ENCODE measurements around the gene FAM90A1.
"Not testable (repeated sequence)": the region's sequence is repeated elsewhere in the genome, so short reads cannot be mapped to it uniquely, and the experiment has no call there.

Gene FAM90A1

GRCh38 chr12:8231049-8231448 lies 3.6 kb upstream of the FAM90A1 start:
- H3K27ac ChIP-seq (ENCODE audit: low read length); H3K9ac ChIP-seq (ENCODE audit: low read length); H3K27me3 ChIP-seq (ENCODE audit: control insufficient read depth, insufficient read depth, low read length); H3K9me3 ChIP-seq (ENCODE audit: control insufficient read depth, low read depth, low read length); H3K36me3 ChIP-seq (ENCODE audit: control insufficient read depth, low read depth, low read length); H3K4me1 ChIP-seq (ENCODE audit: control insufficient read depth, low read depth, low read length); H3K4me3 ChIP-seq (ENCODE audit: low read length): not testable (repeated sequence)

GRCh38 chr12:8229486-8229885 lies 2.1 kb upstream of the FAM90A1 start:
- not testable (repeated sequence) for H3K9ac ChIP-seq (ENCODE audit: low read length)

GRCh38 chr12:8228607-8229006 lies 1.2 kb upstream of the FAM90A1 start:
- not testable (repeated sequence) for H3K36me3 ChIP-seq (ENCODE audit: control insufficient read depth, low read depth, low read length); H3K4me1 ChIP-seq (ENCODE audit: control insufficient read depth, low read depth, low read length); H3K9me3 ChIP-seq (ENCODE audit: control insufficient read depth, low read depth, low read length); H3K4me3 ChIP-seq (ENCODE audit: low read length); H3K27ac ChIP-seq (ENCODE audit: low read length); H3K9ac ChIP-seq (ENCODE audit: low read length); H3K27me3 ChIP-seq (ENCODE audit: control insufficient read depth, insufficient read depth, low read length)

More at GRCh38 chr12:8229486-8229885, 2.1 kb upstream of the FAM90A1 start:
- H3K9me3 ChIP-seq (ENCODE audit: control insufficient read depth, low read depth, low read length); H3K27me3 ChIP-seq (ENCODE audit: control insufficient read depth, insufficient read depth, low read length); H3K4me3 ChIP-seq (ENCODE audit: low read length); H3K4me1 ChIP-seq (ENCODE audit: control insufficient read depth, low read depth, low read length); H3K27ac ChIP-seq (ENCODE audit: low read length); H3K36me3 ChIP-seq (ENCODE audit: control insufficient read depth, low read depth, low read length): not testable (repeated sequence)

- not testable (repeated sequence) for H3K9ac ChIP-seq (ENCODE audit: low read length); H3K27me3 ChIP-seq (ENCODE audit: control insufficient read depth, insufficient read depth, low read length); H3K36me3 ChIP-seq (ENCODE audit: control insufficient read depth, low read depth, low read length); H3K9me3 ChIP-seq (ENCODE audit: control insufficient read depth, low read depth, low read length); H3K4me3 ChIP-seq (ENCODE audit: low read length); H3K27ac ChIP-seq (ENCODE audit: low read length); H3K4me1 ChIP-seq (ENCODE audit: control insufficient read depth, low read depth, low read length)
Measured at GRCh38 chr12:8227732-8228077, 287 bp upstream of the FAM90A1 start.

- no peaks in the 10 kb centered on the region for H3K4me1 ChIP-seq (ENCODE audit: control insufficient read depth, low read depth, low read length)
- H3K9me3 ChIP-seq (ENCODE audit: control insufficient read depth, low read depth, low read length) = no peaks in the 10 kb centered on the region
- H3K36me3 ChIP-seq (ENCODE audit: control insufficient read depth, low read depth, low read length) = no peaks in the 10 kb centered on the region
- no peak overlapping the region for H3K4me3 ChIP-seq (ENCODE audit: low read length)
- H3K27me3 ChIP-seq (ENCODE audit: control insufficient read depth, insufficient read depth, low read length) = no peaks in the 10 kb centered on the region
- H3K27ac ChIP-seq (ENCODE audit: low read length) = no peak overlapping the region
- no peak overlapping the region for H3K9ac ChIP-seq (ENCODE audit: low read length)
Measured at GRCh38 chr12:8226355-8226754, 1.1 kb downstream of the FAM90A1 start.

- H3K27ac ChIP-seq (ENCODE audit: low read length); H3K9ac ChIP-seq (ENCODE audit: low read length); H3K27me3 ChIP-seq (ENCODE audit: control insufficient read depth, insufficient read depth, low read length); H3K36me3 ChIP-seq (ENCODE audit: control insufficient read depth, low read depth, low read length); H3K9me3 ChIP-seq (ENCODE audit: control insufficient read depth, low read depth, low read length); H3K4me3 ChIP-seq (ENCODE audit: low read length); H3K4me1 ChIP-seq (ENCODE audit: control insufficient read depth, low read depth, low read length): not testable (repeated sequence)
Measured at GRCh38 chr12:8224782-8225181, 2.6 kb downstream of the FAM90A1 start.

GRCh38 chr12:8223646-8224045 lies 3.8 kb downstream of the FAM90A1 start:
- H3K9ac ChIP-seq (ENCODE audit: low read length); H3K9me3 ChIP-seq (ENCODE audit: control insufficient read depth, low read depth, low read length): not testable (repeated sequence)

GRCh38 chr12:8222303-8222702 lies 5.1 kb downstream of the FAM90A1 start:
- not testable (repeated sequence) for H3K4me3 ChIP-seq (ENCODE audit: low read length); H3K36me3 ChIP-seq (ENCODE audit: control insufficient read depth, low read depth, low read length); H3K4me1 ChIP-seq (ENCODE audit: control insufficient read depth, low read depth, low read length); H3K27ac ChIP-seq (ENCODE audit: low read length); H3K27me3 ChIP-seq (ENCODE audit: control insufficient read depth, insufficient read depth, low read length); H3K9ac ChIP-seq (ENCODE audit: low read length); H3K9me3 ChIP-seq (ENCODE audit: control insufficient read depth, low read depth, low read length)

More at GRCh38 chr12:8223646-8224045, 3.8 kb downstream of the FAM90A1 start:
- H3K27ac ChIP-seq (ENCODE audit: low read length); H3K4me3 ChIP-seq (ENCODE audit: low read length); H3K27me3 ChIP-seq (ENCODE audit: control insufficient read depth, insufficient read depth, low read length); H3K36me3 ChIP-seq (ENCODE audit: control insufficient read depth, low read depth, low read length); H3K4me1 ChIP-seq (ENCODE audit: control insufficient read depth, low read depth, low read length): not testable (repeated sequence)

- not testable (repeated sequence) for H3K9me3 ChIP-seq (ENCODE audit: control insufficient read depth, low read depth, low read length); H3K4me1 ChIP-seq (ENCODE audit: control insufficient read depth, low read depth, low read length); H3K36me3 ChIP-seq (ENCODE audit: control insufficient read depth, low read depth, low read length); H3K27ac ChIP-seq (ENCODE audit: low read length); H3K27me3 ChIP-seq (ENCODE audit: control insufficient read depth, insufficient read depth, low read length); H3K4me3 ChIP-seq (ENCODE audit: low read length); H3K9ac ChIP-seq (ENCODE audit: low read length)
Measured at GRCh38 chr12:8221844-8222243, 5.6 kb downstream of the FAM90A1 start.

GRCh38 chr12:8221375-8221774 lies 6.0 kb downstream of the FAM90A1 start:
- H3K4me1 ChIP-seq (ENCODE audit: control insufficient read depth, low read depth, low read length); H3K4me3 ChIP-seq (ENCODE audit: low read length); H3K9ac ChIP-seq (ENCODE audit: low read length); H3K27me3 ChIP-seq (ENCODE audit: control insufficient read depth, insufficient read depth, low read length); H3K27ac ChIP-seq (ENCODE audit: low read length); H3K9me3 ChIP-seq (ENCODE audit: control insufficient read depth, low read depth, low read length); H3K36me3 ChIP-seq (ENCODE audit: control insufficient read depth, low read depth, low read length): not testable (repeated sequence)

- not testable (repeated sequence) for H3K9me3 ChIP-seq (ENCODE audit: control insufficient read depth, low read depth, low read length); H3K27ac ChIP-seq (ENCODE audit: low read length); H3K9ac ChIP-seq (ENCODE audit: low read length); H3K4me3 ChIP-seq (ENCODE audit: low read length); H3K36me3 ChIP-seq (ENCODE audit: control insufficient read depth, low read depth, low read length); H3K27me3 ChIP-seq (ENCODE audit: control insufficient read depth, insufficient read depth, low read length); H3K4me1 ChIP-seq (ENCODE audit: control insufficient read depth, low read depth, low read length)
Measured at GRCh38 chr12:8218711-8219382, 8.6 kb downstream of the FAM90A1 start.

- H3K4me1 ChIP-seq (ENCODE audit: control insufficient read depth, low read depth, low read length); H3K27me3 ChIP-seq (ENCODE audit: control insufficient read depth, insufficient read depth, low read length); H3K9ac ChIP-seq (ENCODE audit: low read length); H3K27ac ChIP-seq (ENCODE audit: low read length); H3K4me3 ChIP-seq (ENCODE audit: low read length); H3K9me3 ChIP-seq (ENCODE audit: control insufficient read depth, low read depth, low read length); H3K36me3 ChIP-seq (ENCODE audit: control insufficient read depth, low read depth, low read length): not testable (repeated sequence)
Measured at GRCh38 chr12:8197685-8198308, 29.6 kb downstream of the FAM90A1 start.

Data from iPS-18a (cell line).